ENCODE results near the gene ELAVL1.

DNA sequence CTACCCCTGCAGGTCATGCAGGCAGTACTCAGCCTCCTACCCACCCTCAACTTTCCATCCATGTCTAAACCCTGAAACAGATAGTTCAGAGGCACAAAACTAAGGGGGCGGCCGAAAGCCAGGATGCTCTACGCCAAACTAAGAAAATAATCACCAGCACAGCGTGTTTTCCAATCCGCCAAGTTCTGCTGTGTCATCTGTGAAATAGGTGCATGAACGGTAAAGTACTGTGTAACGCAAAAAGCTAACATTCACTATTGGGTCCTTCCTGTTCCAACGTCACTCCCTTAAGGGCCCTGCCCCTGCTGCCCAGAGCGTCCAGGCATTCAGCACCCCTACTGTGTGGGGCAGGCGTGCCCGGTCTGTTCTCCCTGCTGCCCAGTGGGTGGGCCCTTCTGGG is 49.7 kb downstream of the ELAVL1 start:
- TF ChIP-seq, protein P1, sequence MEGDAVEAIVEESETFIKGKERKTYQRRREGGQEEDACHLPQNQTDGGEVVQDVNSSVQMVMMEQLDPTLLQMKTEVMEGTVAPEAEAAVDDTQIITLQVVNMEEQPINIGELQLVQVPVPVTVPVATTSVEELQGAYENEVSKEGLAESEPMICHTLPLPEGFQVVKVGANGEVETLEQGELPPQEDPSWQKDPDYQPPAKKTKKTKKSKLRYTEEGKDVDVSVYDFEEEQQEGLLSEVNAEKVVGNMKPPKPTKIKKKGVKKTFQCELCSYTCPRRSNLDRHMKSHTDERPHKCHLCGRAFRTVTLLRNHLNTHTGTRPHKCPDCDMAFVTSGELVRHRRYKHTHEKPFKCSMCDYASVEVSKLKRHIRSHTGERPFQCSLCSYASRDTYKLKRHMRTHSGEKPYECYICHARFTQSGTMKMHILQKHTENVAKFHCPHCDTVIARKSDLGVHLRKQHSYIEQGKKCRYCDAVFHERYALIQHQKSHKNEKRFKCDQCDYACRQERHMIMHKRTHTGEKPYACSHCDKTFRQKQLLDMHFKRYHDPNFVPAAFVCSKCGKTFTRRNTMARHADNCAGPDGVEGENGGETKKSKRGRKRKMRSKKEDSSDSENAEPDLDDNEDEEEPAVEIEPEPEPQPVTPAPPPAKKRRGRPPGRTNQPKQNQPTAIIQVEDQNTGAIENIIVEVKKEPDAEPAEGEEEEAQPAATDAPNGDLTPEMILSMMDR (CRISPR knock-in tag; IDR thresholded peaks at IDR 0.05): no peak
- TF ChIP-seq, protein P2, sequence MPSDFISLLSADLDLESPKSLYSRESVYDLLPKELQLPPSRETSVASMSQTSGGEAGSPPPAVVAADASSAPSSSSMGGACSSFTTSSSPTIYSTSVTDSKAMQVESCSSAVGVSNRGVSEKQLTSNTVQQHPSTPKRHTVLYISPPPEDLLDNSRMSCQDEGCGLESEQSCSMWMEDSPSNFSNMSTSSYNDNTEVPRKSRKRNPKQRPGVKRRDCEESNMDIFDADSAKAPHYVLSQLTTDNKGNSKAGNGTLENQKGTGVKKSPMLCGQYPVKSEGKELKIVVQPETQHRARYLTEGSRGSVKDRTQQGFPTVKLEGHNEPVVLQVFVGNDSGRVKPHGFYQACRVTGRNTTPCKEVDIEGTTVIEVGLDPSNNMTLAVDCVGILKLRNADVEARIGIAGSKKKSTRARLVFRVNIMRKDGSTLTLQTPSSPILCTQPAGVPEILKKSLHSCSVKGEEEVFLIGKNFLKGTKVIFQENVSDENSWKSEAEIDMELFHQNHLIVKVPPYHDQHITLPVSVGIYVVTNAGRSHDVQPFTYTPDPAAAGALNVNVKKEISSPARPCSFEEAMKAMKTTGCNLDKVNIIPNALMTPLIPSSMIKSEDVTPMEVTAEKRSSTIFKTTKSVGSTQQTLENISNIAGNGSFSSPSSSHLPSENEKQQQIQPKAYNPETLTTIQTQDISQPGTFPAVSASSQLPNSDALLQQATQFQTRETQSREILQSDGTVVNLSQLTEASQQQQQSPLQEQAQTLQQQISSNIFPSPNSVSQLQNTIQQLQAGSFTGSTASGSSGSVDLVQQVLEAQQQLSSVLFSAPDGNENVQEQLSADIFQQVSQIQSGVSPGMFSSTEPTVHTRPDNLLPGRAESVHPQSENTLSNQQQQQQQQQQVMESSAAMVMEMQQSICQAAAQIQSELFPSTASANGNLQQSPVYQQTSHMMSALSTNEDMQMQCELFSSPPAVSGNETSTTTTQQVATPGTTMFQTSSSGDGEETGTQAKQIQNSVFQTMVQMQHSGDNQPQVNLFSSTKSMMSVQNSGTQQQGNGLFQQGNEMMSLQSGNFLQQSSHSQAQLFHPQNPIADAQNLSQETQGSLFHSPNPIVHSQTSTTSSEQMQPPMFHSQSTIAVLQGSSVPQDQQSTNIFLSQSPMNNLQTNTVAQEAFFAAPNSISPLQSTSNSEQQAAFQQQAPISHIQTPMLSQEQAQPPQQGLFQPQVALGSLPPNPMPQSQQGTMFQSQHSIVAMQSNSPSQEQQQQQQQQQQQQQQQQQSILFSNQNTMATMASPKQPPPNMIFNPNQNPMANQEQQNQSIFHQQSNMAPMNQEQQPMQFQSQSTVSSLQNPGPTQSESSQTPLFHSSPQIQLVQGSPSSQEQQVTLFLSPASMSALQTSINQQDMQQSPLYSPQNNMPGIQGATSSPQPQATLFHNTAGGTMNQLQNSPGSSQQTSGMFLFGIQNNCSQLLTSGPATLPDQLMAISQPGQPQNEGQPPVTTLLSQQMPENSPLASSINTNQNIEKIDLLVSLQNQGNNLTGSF (CRISPR knock-in tag; IDR thresholded peaks at IDR 0.05): no peak
- TF ChIP-seq, protein P3, sequence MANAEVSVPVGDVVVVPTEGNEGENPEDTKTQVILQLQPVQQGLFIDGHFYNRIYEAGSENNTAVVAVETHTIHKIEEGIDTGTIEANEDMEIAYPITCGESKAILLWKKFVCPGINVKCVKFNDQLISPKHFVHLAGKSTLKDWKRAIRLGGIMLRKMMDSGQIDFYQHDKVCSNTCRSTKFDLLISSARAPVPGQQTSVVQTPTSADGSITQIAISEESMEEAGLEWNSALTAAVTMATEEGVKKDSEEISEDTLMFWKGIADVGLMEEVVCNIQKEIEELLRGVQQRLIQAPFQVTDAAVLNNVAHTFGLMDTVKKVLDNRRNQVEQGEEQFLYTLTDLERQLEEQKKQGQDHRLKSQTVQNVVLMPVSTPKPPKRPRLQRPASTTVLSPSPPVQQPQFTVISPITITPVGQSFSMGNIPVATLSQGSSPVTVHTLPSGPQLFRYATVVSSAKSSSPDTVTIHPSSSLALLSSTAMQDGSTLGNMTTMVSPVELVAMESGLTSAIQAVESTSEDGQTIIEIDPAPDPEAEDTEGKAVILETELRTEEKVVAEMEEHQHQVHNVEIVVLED (CRISPR knock-in tag; IDR thresholded peaks at IDR 0.05; ENCODE audit: borderline replicate concordance): no peak
- TF ChIP-seq GTF2F1 (IDR thresholded peaks at IDR 0.05; ENCODE audit: low read length): no peak
- no peak for TF ChIP-seq EP300 (IDR thresholded peaks at IDR 0.05; ENCODE audit: low read depth in 2 of 2, low read length in 2 of 2)
- TF ChIP-seq EP300 (CRISPR knock-in tag; IDR thresholded peaks at IDR 0.05; ENCODE audit: borderline replicate concordance): no peak
- no peak for TF ChIP-seq ZNF670 (CRISPR knock-in tag; IDR thresholded peaks at IDR 0.05; ENCODE audit: borderline replicate concordance)
- TF ChIP-seq GABPA (IDR thresholded peaks at IDR 0.05; ENCODE audit: low read depth, low read length): no peak
- TF ChIP-seq GABPA (CRISPR knock-in tag; IDR thresholded peaks at IDR 0.05; ENCODE audit: low read depth): no peak
- TF ChIP-seq FOXA1 (IDR thresholded peaks at IDR 0.05): no peak
- TF ChIP-seq FOXA1 (CRISPR knock-in tag; IDR thresholded peaks at IDR 0.05): no peak
- TF ChIP-seq ZNF264 (CRISPR knock-in tag; IDR thresholded peaks at IDR 0.05): no peak
- no peak for TF ChIP-seq POLR2AphosphoS5 (IDR thresholded peaks at IDR 0.05; ENCODE audit: low read depth, low read length)
- no peak for TF ChIP-seq POLR2AphosphoS2 (IDR thresholded peaks at IDR 0.05; ENCODE audit: low read depth, low read length)
